ENCODE results near the gene ATPAF2.

The ATPAF2 gene

DNA sequence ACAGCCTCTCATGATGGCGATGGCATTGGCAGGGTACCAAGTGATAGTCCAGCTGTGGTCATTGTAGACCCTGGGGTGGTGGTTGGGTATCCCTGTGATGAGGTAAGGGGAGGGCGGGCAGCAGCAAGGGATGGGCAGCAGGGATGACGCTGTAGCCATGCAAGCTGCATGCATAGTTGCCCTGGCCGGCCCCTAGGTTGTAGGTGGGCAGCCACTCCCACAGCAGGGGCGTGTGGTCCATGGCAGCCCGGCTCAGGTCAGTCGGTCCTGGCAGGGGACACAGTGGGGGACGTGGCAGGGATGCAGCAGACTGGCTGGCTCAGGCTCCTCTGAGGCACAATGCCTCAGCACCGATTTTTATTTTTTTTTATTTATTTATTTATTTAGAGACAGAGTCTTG, 57.6 kb downstream of the ATPAF2 start:
- TF ChIP-seq, protein P1, sequence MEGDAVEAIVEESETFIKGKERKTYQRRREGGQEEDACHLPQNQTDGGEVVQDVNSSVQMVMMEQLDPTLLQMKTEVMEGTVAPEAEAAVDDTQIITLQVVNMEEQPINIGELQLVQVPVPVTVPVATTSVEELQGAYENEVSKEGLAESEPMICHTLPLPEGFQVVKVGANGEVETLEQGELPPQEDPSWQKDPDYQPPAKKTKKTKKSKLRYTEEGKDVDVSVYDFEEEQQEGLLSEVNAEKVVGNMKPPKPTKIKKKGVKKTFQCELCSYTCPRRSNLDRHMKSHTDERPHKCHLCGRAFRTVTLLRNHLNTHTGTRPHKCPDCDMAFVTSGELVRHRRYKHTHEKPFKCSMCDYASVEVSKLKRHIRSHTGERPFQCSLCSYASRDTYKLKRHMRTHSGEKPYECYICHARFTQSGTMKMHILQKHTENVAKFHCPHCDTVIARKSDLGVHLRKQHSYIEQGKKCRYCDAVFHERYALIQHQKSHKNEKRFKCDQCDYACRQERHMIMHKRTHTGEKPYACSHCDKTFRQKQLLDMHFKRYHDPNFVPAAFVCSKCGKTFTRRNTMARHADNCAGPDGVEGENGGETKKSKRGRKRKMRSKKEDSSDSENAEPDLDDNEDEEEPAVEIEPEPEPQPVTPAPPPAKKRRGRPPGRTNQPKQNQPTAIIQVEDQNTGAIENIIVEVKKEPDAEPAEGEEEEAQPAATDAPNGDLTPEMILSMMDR (IDR thresholded peaks at IDR 0.05) = no peak
- H3K27ac ChIP-seq = no peak overlapping the region
- H3K4me3 ChIP-seq = no peak overlapping the region
- DNase-seq (ENCODE audit: low spot score) = peak; percentile 67

DNA sequence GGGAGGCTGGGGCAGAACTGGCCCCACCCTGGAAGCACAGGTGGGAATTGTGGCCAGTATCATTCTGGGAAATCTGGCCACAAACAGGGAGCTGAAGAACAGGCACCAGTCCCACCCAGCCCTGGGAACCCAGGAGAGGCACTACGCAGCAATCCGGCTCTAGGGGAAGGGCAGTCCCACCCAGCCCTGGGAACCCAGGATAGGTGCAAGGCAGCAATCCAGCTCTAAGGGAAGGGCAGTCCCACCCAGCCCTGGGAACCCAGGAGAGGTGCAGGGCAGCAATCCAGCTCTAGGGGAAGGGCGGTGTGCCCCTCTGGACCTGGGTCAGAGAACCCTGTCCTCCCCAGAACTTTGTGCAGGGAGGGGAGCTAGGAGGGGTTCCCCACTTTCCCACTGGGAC, 59.2 kb downstream of the ATPAF2 start:
- DNase-seq (ENCODE audit: low spot score) = no peak
- Histone ChIP-seq H3K27ac (no peak overlapping the region), H3K4me3 (no peak overlapping the region)
- TF ChIP-seq, protein P1 (IDR thresholded peaks at IDR 0.05) = no peak

GRCh38 chr17:17978481-17979424, 60.2 kb downstream of the ATPAF2 start:
- TF ChIP-seq, protein P1 (IDR thresholded peaks at IDR 0.05) = no peak
- no peak overlapping the region for H3K4me3 ChIP-seq
- no peak overlapping the region for H3K27ac ChIP-seq
- DNase-seq (ENCODE audit: low spot score) = no peak

- no peak for DNase-seq (ENCODE audit: low spot score)
- TF ChIP-seq, protein P1 (IDR thresholded peaks at IDR 0.05) = no peak
- no peak overlapping the region for H3K27ac ChIP-seq
- no peak overlapping the region for H3K4me3 ChIP-seq
Observed at GRCh38 chr17:17976931-17977570, 61.9 kb downstream of the ATPAF2 start.

DNA sequence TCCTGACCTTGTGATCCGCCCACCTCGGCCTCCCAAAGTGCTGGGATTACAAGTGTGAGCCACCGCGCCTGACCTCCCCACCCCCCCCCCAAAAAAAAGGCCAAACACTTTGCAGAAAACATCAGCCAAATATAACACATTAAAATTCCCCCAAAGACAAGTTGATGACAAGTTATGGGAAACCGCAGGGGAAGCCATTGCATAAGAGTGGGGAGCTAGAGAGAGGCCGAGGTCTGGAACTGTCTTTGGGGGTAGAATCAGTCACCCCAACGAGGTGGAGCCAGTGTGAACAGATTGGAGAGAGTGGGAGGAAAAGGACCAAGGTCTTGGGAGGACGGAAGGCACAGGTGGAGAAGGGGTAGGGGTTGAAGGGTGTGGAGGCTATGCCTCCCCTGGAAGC, 63.5 kb downstream of the ATPAF2 start:
- Histone ChIP-seq H3K4me3 (no peak overlapping the region), H3K27ac (no peak overlapping the region)
- no peak for DNase-seq (ENCODE audit: low spot score)
- TF ChIP-seq, protein P1 (IDR thresholded peaks at IDR 0.05) = no peak

GRCh38 chr17:17972952-17973254, 66.1 kb downstream of the ATPAF2 start:
- TF ChIP-seq, protein P1 (IDR thresholded peaks at IDR 0.05) = no peak
- no peak for DNase-seq (ENCODE audit: low spot score)
- H3K27ac ChIP-seq = peak overlapping the region in 1 of 2 donors; percentile 35
- peak overlapping the region; percentile 69 for H3K4me3 ChIP-seq
